ENCODE measurements around the gene JADE1.

- TF ChIP-seq CTCF (conservative IDR thresholded peaks at IDR 0.05 in 1 of 2, IDR thresholded peaks at IDR 0.05 in 1 of 2; ENCODE audit: extremely low read depth in 1 of 2, insufficient read depth in 1 of 2, low read depth in 1 of 2, low read length in 2 of 2) (no peak), EZH2 (IDR thresholded peaks at IDR 0.05; ENCODE audit: borderline replicate concordance, low read length) (no peak)
Observed at GRCh38 chr4:128840711-128841318, 31.3 kb downstream of the JADE1 start.

All from mammary epithelial cell (primary cell).